GM12891 (cell line): ENCODE results near the gene TLR7.

Experiments used
- PAX5 ChIP-seq: IDR thresholded peaks from 2 replicates; pipeline ENCODE4 v1.6.1; 2011; ENCODE audit warnings: low read length, moderate library complexity, mild to moderate bottlenecking; ENCODE audit not compliant: insufficient read depth, severe bottlenecking
- POLR2A ChIP-seq: IDR thresholded peaks from 2 replicates; pipeline ENCODE4 v1.6.1; 2011; ENCODE audit warnings: low read depth, low read length, control low read depth
- POLR2AphosphoS5 ChIP-seq: IDR thresholded peaks from 2 replicates; pipeline ENCODE4 v1.6.1; 2011; ENCODE audit warnings: low read depth, low read length, control low read depth
- TAF1 ChIP-seq: IDR thresholded peaks from 2 replicates; pipeline ENCODE4 v1.6.1; 2011; ENCODE audit warnings: low read depth, low read length, control low read depth

DNA sequence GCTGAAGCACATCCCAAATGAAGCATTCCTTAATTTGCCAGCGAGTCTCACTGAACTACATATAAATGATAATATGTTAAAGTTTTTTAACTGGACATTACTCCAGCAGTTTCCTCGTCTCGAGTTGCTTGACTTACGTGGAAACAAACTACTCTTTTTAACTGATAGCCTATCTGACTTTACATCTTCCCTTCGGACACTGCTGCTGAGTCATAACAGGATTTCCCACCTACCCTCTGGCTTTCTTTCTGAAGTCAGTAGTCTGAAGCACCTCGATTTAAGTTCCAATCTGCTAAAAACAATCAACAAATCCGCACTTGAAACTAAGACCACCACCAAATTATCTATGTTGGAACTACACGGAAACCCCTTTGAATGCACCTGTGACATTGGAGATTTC lies 54.1 kb downstream of the TLR7 start:
- TF ChIP-seq POLR2A (no peak), POLR2AphosphoS5 (no peak), PAX5 (no peak), TAF1 (no peak)
